AG20443 (cell line): ENCODE results near the gene BCL2A1.
A peak's percentile ranks its signal among the peaks of the same experiment; 100 is the strongest.
"Not testable (repeated sequence)": the region's sequence is repeated elsewhere in the genome, so short reads cannot be mapped to it uniquely, and the experiment has no call there.

Experiments used
- DNase-seq: peaks from one replicate; pipeline ENCODE4 v3.0.0; 2012; ENCODE audit warnings: low spot score, mixed read lengths

Gene BCL2A1

GRCh38 chr15:79923079-79923514 is 47.9 kb downstream of the BCL2A1 start:
- peak; percentile 82 for DNase-seq

GRCh38 chr15:79922512-79923078 is 48.4 kb downstream of the BCL2A1 start:
- DNase-seq: no peak

- DNase-seq: no peak
Observed at GRCh38 chr15:79919749-79920511, 51.1 kb downstream of the BCL2A1 start.

GRCh38 chr15:79919090-79919748 is 51.8 kb downstream of the BCL2A1 start:
- no peak for DNase-seq

- no peak for DNase-seq
Observed at GRCh38 chr15:79918278-79918677, 52.7 kb downstream of the BCL2A1 start.

GRCh38 chr15:79916502-79917132 is 54.4 kb downstream of the BCL2A1 start:
- DNase-seq: no peak

GRCh38 chr15:79915776-79916501 is 55.1 kb downstream of the BCL2A1 start:
- DNase-seq: not testable (repeated sequence)

- no peak for DNase-seq
Observed at GRCh38 chr15:79914728-79915127, 56.3 kb downstream of the BCL2A1 start.
